Activated naive CD8-positive, alpha-beta T cell treated with anti-CD3 and anti-CD28 coated beads, Interleukin-2, amount 50 U/mL, for 16 hours (primary cell): Measurements from ENCODE around the gene DGKH.
"Not testable (repeated sequence)": the region's sequence is repeated elsewhere in the genome, so short reads cannot be mapped to it uniquely, and the experiment has no call there.

Experiments
- DNase-seq: peaks from one replicate; pipeline ENCODE4 v3.0.0-alpha.2; 2020; ENCODE audit warnings: low read depth, low spot score

Gene DGKH

GRCh38 chr13:42070599-42070998 lies 22.2 kb downstream of the DGKH start:
- DNase-seq, result not testable (repeated sequence)

GRCh38 chr13:42071179-42071578 lies 22.7 kb downstream of the DGKH start:
- not testable (repeated sequence) for DNase-seq

GRCh38 chr13:42071672-42072419 lies 23.4 kb downstream of the DGKH start:
- DNase-seq, result no peak

GRCh38 chr13:42073683-42074082 lies 25.2 kb downstream of the DGKH start:
- DNase-seq, result no peak

GRCh38 chr13:42075517-42075916 lies 27.1 kb downstream of the DGKH start:
- no peak for DNase-seq

- DNase-seq, result no peak
Observed at GRCh38 chr13:42076309-42076713, 27.9 kb downstream of the DGKH start.

GRCh38 chr13:42078128-42078808 lies 29.8 kb downstream of the DGKH start:
- DNase-seq, result no peak

GRCh38 chr13:42083138-42083770 lies 34.8 kb downstream of the DGKH start:
- no peak for DNase-seq

- DNase-seq, result no peak
Observed at GRCh38 chr13:42084722-42085121, 36.3 kb downstream of the DGKH start.

- no peak for DNase-seq
Observed at GRCh38 chr13:42086582-42086981, 38.1 kb downstream of the DGKH start.

GRCh38 chr13:42094516-42095040 lies 46.1 kb downstream of the DGKH start:
- DNase-seq, result no peak

- DNase-seq, result not testable (repeated sequence)
Observed at GRCh38 chr13:42096222-42096621, 47.8 kb downstream of the DGKH start.

- no peak for DNase-seq
Observed at GRCh38 chr13:42099962-42100675, 51.7 kb downstream of the DGKH start.

GRCh38 chr13:42100960-42101359 lies 52.5 kb downstream of the DGKH start:
- no peak for DNase-seq

- DNase-seq, result no peak
Observed at GRCh38 chr13:42101821-42102585, 53.6 kb downstream of the DGKH start.

GRCh38 chr13:42102961-42103865 lies 54.8 kb downstream of the DGKH start:
- DNase-seq, result no peak

GRCh38 chr13:42106998-42107397 lies 58.5 kb downstream of the DGKH start:
- no peak for DNase-seq

- no peak for DNase-seq
Observed at GRCh38 chr13:42107421-42107820, 59.0 kb downstream of the DGKH start.

GRCh38 chr13:42108217-42108616 lies 59.8 kb downstream of the DGKH start:
- DNase-seq, result no peak

GRCh38 chr13:42109957-42110356 lies 61.5 kb downstream of the DGKH start:
- no peak for DNase-seq
